OCI-LY7 (cell line): ENCODE results near the gene CARM1. TPM values are rescaled to one million over a fixed set of nuclear protein-coding genes. Genes with fewer than 3 reads are reported as not detected.

Experiments
- BruUV-seq: library from RNA; stranded (reverse); fragments of 400-500 nt; replicated peaks from 2 replicates; lab custom pipeline; 2021; lab: Mats Ljungman, UMichigan
- CTCF ChIA-PET: fragments of 300-600 bp; sonication (Branson Sonifier 250); formaldehyde crosslinking; loops from one replicate; lab custom pipeline; 2022; ENCODE audit warnings: antibody characterized with exemption; ENCODE audit not compliant: unreplicated experiment; lab: Charles Lee
- POLR2A ChIA-PET: fragments of 300-600 bp; sonication (Branson Sonifier 250); formaldehyde crosslinking; loops from one replicate; lab custom pipeline; 2022; ENCODE audit warnings: antibody characterized with exemption; lab: Charles Lee
- DNase-seq: peaks from one replicate; pipeline ENCODE4 v3.0.0-alpha.2; 2015; ENCODE audit warnings: low spot score
- H2AFZ ChIP-seq: fragments of 200-600 bp; sonication (generic), shearing (Covaris generic); 2 replicates; pipeline ENCODE4 v1.6.1; 2014; ENCODE audit warnings: mild to moderate bottlenecking, antibody characterized with exemption, low read length, moderate library complexity
- H3K27ac ChIP-seq: fragments of 200-600 bp; sonication (generic); 2 replicates; pipeline ENCODE4 v1.5.1; 2014; ENCODE audit warnings: mixed run types, low read depth, mild to moderate bottlenecking, moderate library complexity, low read length, inconsistent platforms; ENCODE audit not compliant: poor library complexity, severe bottlenecking
- H3K36me3 ChIP-seq: fragments of 200-600 bp; sonication (generic); 2 replicates; pipeline ENCODE4 v1.6.1; 2014; ENCODE audit warnings: mild to moderate bottlenecking, antibody characterized with exemption, low read length, moderate library complexity, mixed read lengths; ENCODE audit not compliant: insufficient read depth
- H3K4me1 ChIP-seq: fragments of 200-600 bp; sonication (generic); 2 replicates; pipeline ENCODE4 v1.5.1; 2014; ENCODE audit warnings: mild to moderate bottlenecking, low read length; ENCODE audit not compliant: insufficient read depth, poor library complexity, severe bottlenecking
- H3K4me2 ChIP-seq: fragments of 200-600 bp; sonication (generic); 2 replicates; pipeline ENCODE4 v1.6.1; 2014; ENCODE audit warnings: mild to moderate bottlenecking, low read length
- H3K4me3 ChIP-seq: fragments of 200-600 bp; sonication (generic); 2 replicates; pipeline ENCODE4 v1.5.1; 2014; ENCODE audit warnings: mild to moderate bottlenecking, low read depth, low read length; ENCODE audit not compliant: poor library complexity, severe bottlenecking
- H3K79me2 ChIP-seq: fragments of 200-600 bp; sonication (generic); 2 replicates; pipeline ENCODE4 v1.6.1; 2016; ENCODE audit warnings: low read depth, mild to moderate bottlenecking, low read length, moderate library complexity, mixed read lengths; ENCODE audit not compliant: insufficient read depth
- H3K9me2 ChIP-seq: fragments of 200-600 bp; sonication (generic); 2 replicates; pipeline ENCODE4 v1.6.1; 2016; ENCODE audit warnings: mild to moderate bottlenecking, low read length, mixed read lengths; ENCODE audit not compliant: insufficient read depth
- H3K9me3 ChIP-seq: fragments of 200-600 bp; sonication (generic); 2 replicates; pipeline ENCODE4 v1.6.1; 2014; ENCODE audit warnings: mild to moderate bottlenecking, mixed run types, low read length, mixed read lengths
- H4K20me1 ChIP-seq: fragments of 200-600 bp; sonication (generic); 2 replicates; pipeline ENCODE4 v1.6.1; 2014; ENCODE audit warnings: mild to moderate bottlenecking, antibody characterized with exemption, low read length, moderate library complexity, mixed read lengths; ENCODE audit not compliant: insufficient read depth
- CTCF ChIP-seq: fragments of 200-600 bp; sonication (generic); conservative IDR thresholded peaks from 2 replicates; pipeline ENCODE4 v1.5.1; 2014; ENCODE audit warnings: mild to moderate bottlenecking, antibody characterized with exemption, low read length, moderate library complexity, mixed read lengths
- EZH2phosphoT487 ChIP-seq: fragments of 200-600 bp; sonication (generic); IDR thresholded peaks from 2 replicates; pipeline ENCODE4 v1.6.1; 2018; ENCODE audit warnings: low read depth, borderline replicate concordance, mild to moderate bottlenecking, mixed run types, antibody characterized with exemption, low read length, moderate library complexity, mixed read lengths
- intact Hi-C: fragments of 100-400 bp; cut with micrococcal nuclease; formaldehyde crosslinking; loops from one replicate; pipeline ENCODE4 v1.10.0; 2022; ENCODE audit not compliant: unreplicated experiment
- total RNA-seq, 2 experiments: library from RNA; depleted of rRNA in 1 of 2; stranded (reverse); fragments of >200 nt in 1 of 2; shearing (Covaris generic) in 1 of 2; gene quantifications; 2 replicates each; pipeline ENCODE4 v1.2.3, GENCODE V29; 2014 to 2022

The CARM1 gene
- total RNA-seq, 2 experiments from 2014 or later = 41.2 to 107 TPM

GRCh38 chr19:10891405-10892086 lies 20.2 kb downstream of the CARM1 start:
- intact Hi-C loops = no loop called here
- H2AFZ ChIP-seq = no peak overlapping the region
- no peaks in the 10 kb centered on the region for H3K9me3 ChIP-seq
- no peak overlapping the region for H3K4me3 ChIP-seq
- no peak overlapping the region for H3K4me2 ChIP-seq
- H3K27ac ChIP-seq = no peak overlapping the region
- no TSS peak for BruUV-seq
- no peak for TF ChIP-seq EZH2phosphoT487
- TF ChIP-seq CTCF = no peak
- peaks cover 8% of the 10 kb centered on the region; the same call in 1 of the 2 replicates for H3K36me3 ChIP-seq
- H3K4me1 ChIP-seq = peaks cover 46% of the 10 kb centered on the region
- 0 out of 2 replicates have a peak, but pooled peaks cover 1% of the 10 kb centered on the region for H4K20me1 ChIP-seq
- no peak for DNase-seq
- POLR2A ChIA-PET = interaction anchor here (2.2 kb wide), 1 partner anchor 15 kb away, joined by 5 read pairs; no protein-coding TSS in a partner anchor
- no peaks in the 10 kb centered on the region for H3K9me2 ChIP-seq
- CTCF ChIA-PET = no interaction called here
- peaks cover 65% of the 10 kb centered on the region for H3K79me2 ChIP-seq

GRCh38 chr19:10892256-10892655 lies 20.9 kb downstream of the CARM1 start:
- ChIA-PET CTCF (no interaction called here), POLR2A (interaction anchor here (0.6 kb wide), 1 partner anchor 252 kb away, joined by 6 read pairs; no protein-coding TSS in a partner anchor)
- Histone ChIP-seq H3K79me2 (peaks cover 65% of the 10 kb centered on the region), H3K36me3 (peaks cover 13% of the 10 kb centered on the region; the same call in 1 of the 2 replicates), H3K27ac (no peak overlapping the region), H3K4me3 (no peak overlapping the region), H3K4me2 (no peak overlapping the region), H2AFZ (no peak overlapping the region), H3K9me2 (no peaks in the 10 kb centered on the region), H3K4me1 (peaks cover 46% of the 10 kb centered on the region), H3K9me3 (no peaks in the 10 kb centered on the region), H4K20me1 (0 out of 2 replicates have a peak, but pooled peaks cover 8% of the 10 kb centered on the region)
- DNase-seq = no peak
- intact Hi-C loops = no loop called here
- TF ChIP-seq CTCF = no peak
- TF ChIP-seq EZH2phosphoT487 = no peak
- BruUV-seq = no TSS peak

GRCh38 chr19:10894911-10895213 lies 23.5 kb downstream of the CARM1 start:
- 0 out of 2 replicates have a peak, but pooled peaks cover 8% of the 10 kb centered on the region for H4K20me1 ChIP-seq

More at GRCh38 chr19:10894911-10895213, 23.5 kb downstream of the CARM1 start:
- ChIA-PET CTCF (no interaction called here), POLR2A (no interaction called here)
- Histone ChIP-seq H3K4me3 (no peak overlapping the region), H3K9me3 (no peaks in the 10 kb centered on the region), H3K9me2 (no peaks in the 10 kb centered on the region), H2AFZ (no peak overlapping the region), H3K36me3 (peaks cover 11% of the 10 kb centered on the region; the same call in 1 of the 2 replicates), H3K4me1 (peaks cover 23% of the 10 kb centered on the region), H3K4me2 (no peak overlapping the region), H3K27ac (no peak overlapping the region), H3K79me2 (peaks cover 55% of the 10 kb centered on the region)
- intact Hi-C loops = no loop called here
- DNase-seq = no peak
- no peak for TF ChIP-seq EZH2phosphoT487
- TF ChIP-seq CTCF = no peak
- BruUV-seq = no TSS peak
